Neuronal stem cell (in vitro differentiated cells): Measurements from ENCODE around the gene RAD51B.

Experiments
- DNase-seq: peaks from one replicate; pipeline ENCODE4 v3.0.0-alpha.2; 2013; ENCODE audit warnings: low spot score
- H2AFZ ChIP-seq: one replicate; pipeline ENCODE4 v1.6.1; 2013; ENCODE audit warnings: mild to moderate bottlenecking, low read length, inconsistent platforms
- H2AK5ac ChIP-seq: 2 replicates; pipeline ENCODE4 v1.6.1; 2013; ENCODE audit warnings: low read depth, mild to moderate bottlenecking, inconsistent platforms, low read length, moderate library complexity, mixed read lengths
- H2BK120ac ChIP-seq: 2 replicates; pipeline ENCODE4 v1.6.1; 2013; ENCODE audit warnings: low read depth, mild to moderate bottlenecking, inconsistent platforms, low read length, moderate library complexity, mixed read lengths
- H2BK12ac ChIP-seq: one replicate; pipeline ENCODE4 v1.6.1; 2013; ENCODE audit warnings: low read length, inconsistent platforms
- H2BK15ac ChIP-seq: 2 replicates; pipeline ENCODE4 v1.6.1; 2013; ENCODE audit warnings: mild to moderate bottlenecking, low read length, inconsistent platforms, mixed read lengths
- H2BK5ac ChIP-seq: one replicate; pipeline ENCODE4 v1.6.1; 2013; ENCODE audit warnings: inconsistent platforms, mild to moderate bottlenecking, low read length, moderate library complexity
- H3K14ac ChIP-seq: one replicate; pipeline ENCODE4 v1.6.1; 2013; ENCODE audit warnings: low read length, inconsistent platforms
- H3K18ac ChIP-seq: 2 replicates; pipeline ENCODE4 v1.6.1; 2013; ENCODE audit warnings: low read length, inconsistent platforms
- H3K23ac ChIP-seq: 2 replicates; pipeline ENCODE4 v1.6.1; 2013; ENCODE audit warnings: low read depth, mild to moderate bottlenecking, mixed read lengths, low read length, inconsistent platforms; ENCODE audit not compliant: poor library complexity
- H3K27ac ChIP-seq: replicated peaks from 3 replicates; pipeline ENCODE4 v1.5.1; 2013; ENCODE audit warnings: low read length, inconsistent platforms
- H3K27me3 ChIP-seq, 3 experiments: 2 replicates each; pipeline ENCODE4 v1.6.1; 2013; ENCODE audit warnings: low read length in 3 of 3, mild to moderate bottlenecking in 2 of 3, inconsistent platforms in 1 of 3, low read depth in 1 of 3, mixed read lengths in 1 of 3, moderate library complexity in 1 of 3; ENCODE audit not compliant: control insufficient read depth in 3 of 3, insufficient read depth in 3 of 3
- H3K36me3 ChIP-seq, 2 donors: replicated peaks in 1 of 2; 2 replicates each; pipeline ENCODE4 v1.6.1; 2013; ENCODE audit warnings: low read length in 2 of 2; ENCODE audit not compliant: control insufficient read depth in 2 of 2, insufficient read depth in 2 of 2
- H3K4ac ChIP-seq: 2 replicates; pipeline ENCODE4 v1.6.1; 2013; ENCODE audit warnings: inconsistent platforms, mild to moderate bottlenecking, low read length, moderate library complexity
- H3K4me1 ChIP-seq, 2 donors: 1 replicate in 1 of 2; 2 replicates in 1 of 2; pipeline ENCODE4 v1.6.1; 2013; ENCODE audit warnings: low read length in 2 of 2, low read depth in 1 of 2; ENCODE audit not compliant: control insufficient read depth in 2 of 2, insufficient read depth in 1 of 2
- H3K4me2 ChIP-seq: one replicate; pipeline ENCODE4 v1.6.1; 2013; ENCODE audit warnings: mild to moderate bottlenecking, low read length, inconsistent platforms; ENCODE audit not compliant: insufficient read depth, poor library complexity, severe bottlenecking
- H3K4me3 ChIP-seq, 2 donors: 2 replicates each; pipeline ENCODE4 v1.5.1; 2013; ENCODE audit warnings: low read length in 2 of 2, mild to moderate bottlenecking in 2 of 2, inconsistent platforms in 1 of 2, moderate library complexity in 1 of 2
- H3K79me1 ChIP-seq: one replicate; pipeline ENCODE4 v1.6.1; 2013; ENCODE audit warnings: low read depth, mild to moderate bottlenecking, inconsistent platforms, low read length, moderate library complexity
- H3K9ac ChIP-seq: one replicate; pipeline ENCODE4 v1.6.1; 2013; ENCODE audit warnings: mild to moderate bottlenecking, low read depth, low read length, inconsistent platforms; ENCODE audit not compliant: poor library complexity
- H3K9me3 ChIP-seq, 2 donors: replicated peaks in 1 of 2; 2 replicates each; pipeline versions ENCODE3 to v1.6.1; 2013; ENCODE audit warnings: low read length in 2 of 2, mild to moderate bottlenecking in 2 of 2, inconsistent platforms in 1 of 2, low read depth in 1 of 2, mixed read lengths in 1 of 2, moderate library complexity in 1 of 2; ENCODE audit not compliant: control insufficient read depth in 2 of 2, insufficient read depth in 1 of 2
- H4K8ac ChIP-seq: one replicate; pipeline ENCODE4 v1.6.1; 2013; ENCODE audit warnings: low read depth, mild to moderate bottlenecking, inconsistent platforms, low read length, moderate library complexity
- H4K91ac ChIP-seq: one replicate; pipeline ENCODE4 v1.6.1; 2013; ENCODE audit warnings: low read length, low read depth, mild to moderate bottlenecking, inconsistent platforms; ENCODE audit not compliant: poor library complexity
- WGBS, 2 donors: extraction: QIAGEN DNeasy Blood & Tissue Kit; methylation state at CpG; one replicate each; pipeline ENCODE4 v1.1.7; 2013; ENCODE audit warnings: missing lambda C conversion rate in 2 of 2, mixed read lengths in 1 of 2; ENCODE audit not compliant: insufficient read length in 2 of 2, insufficient replicate concordance in 1 of 2; ENCODE audit errors: extremely low coverage in 2 of 2; 5-methylcytosine and 5-hydroxymethylcytosine counted together

RAD51B gene

DNA sequence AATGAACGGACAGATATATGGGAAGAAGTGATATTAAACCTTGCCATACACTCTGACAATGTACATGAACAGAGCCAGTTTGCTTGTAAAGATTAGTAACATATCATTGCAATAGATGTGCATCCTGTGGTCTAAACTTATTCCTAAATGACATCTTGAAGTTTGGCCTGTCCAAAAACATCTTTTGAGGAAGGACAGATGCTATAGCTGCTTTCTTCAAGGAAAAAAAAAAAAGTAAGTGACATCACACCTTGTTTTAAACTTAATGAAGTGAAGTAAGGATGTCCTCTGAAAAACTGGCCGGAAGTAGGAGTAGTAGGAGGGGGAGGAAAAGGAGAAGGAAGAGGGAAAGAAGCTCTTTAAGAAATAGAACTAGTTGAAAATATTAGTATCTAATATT lies 132.8 kb downstream of the RAD51B start:
- no peaks in the 10 kb centered on the region for H3K36me3 ChIP-seq
- H4K91ac ChIP-seq: no peak overlapping the region
- no peak overlapping the region for H2BK15ac ChIP-seq
- H3K9ac ChIP-seq: no peak overlapping the region
- no peak overlapping the region for H3K18ac ChIP-seq
- no peak overlapping the region for H3K4me3 ChIP-seq
- H3K4ac ChIP-seq: no peak overlapping the region
- no CpG with 5 or more reads among the region's 2 CpGs for WGBS, 2 donors
- H3K23ac ChIP-seq: no peak overlapping the region
- H2BK120ac ChIP-seq: no peak overlapping the region
- no peaks in the 10 kb centered on the region for H3K27me3 ChIP-seq
- H3K14ac ChIP-seq: no peak overlapping the region
- H3K27ac ChIP-seq: no peak overlapping the region
- peaks cover 0 to 14% of the 10 kb centered on the region in 2 donors for H3K9me3 ChIP-seq
- H3K79me1 ChIP-seq: peaks cover 1% of the 10 kb centered on the region
- no peak overlapping the region for H2BK12ac ChIP-seq
- no peak overlapping the region for H3K4me2 ChIP-seq
- H3K4me1 ChIP-seq: no peaks in the 10 kb centered on the region
- no peak overlapping the region for H2AK5ac ChIP-seq
- no peak overlapping the region for H2BK5ac ChIP-seq
- H4K8ac ChIP-seq: no peak overlapping the region
- DNase-seq: no peak
- H2AFZ ChIP-seq: no peak overlapping the region

DNA sequence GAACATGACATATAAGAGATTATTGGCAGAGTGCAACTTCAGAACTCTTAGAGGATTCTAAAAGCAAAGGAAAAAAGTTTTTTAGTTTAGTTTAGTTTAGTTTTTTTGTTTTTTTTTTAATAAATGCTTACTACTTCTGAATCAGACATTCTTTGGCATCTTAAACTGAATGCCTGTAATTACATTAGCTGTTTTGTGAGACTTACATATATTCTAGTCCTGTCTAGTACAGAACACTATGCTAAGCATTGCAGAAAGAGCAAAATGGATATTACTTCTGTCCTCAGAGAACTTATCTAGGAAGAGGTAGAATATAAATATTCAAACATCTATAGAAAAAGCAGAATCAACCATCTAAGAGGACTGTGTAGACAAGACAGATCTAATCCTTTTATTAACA lies 133.2 kb downstream of the RAD51B start:
- Histone ChIP-seq H3K27me3 (no peaks in the 10 kb centered on the region), H3K9ac (no peak overlapping the region), H2AK5ac (no peak overlapping the region), H3K9me3 (peaks cover 0 to 14% of the 10 kb centered on the region in 2 donors), H2BK12ac (no peak overlapping the region), H4K91ac (no peak overlapping the region), H3K14ac (no peak overlapping the region), H3K18ac (no peak overlapping the region), H3K27ac (no peak overlapping the region), H2BK5ac (no peak overlapping the region), H3K4me1 (no peaks in the 10 kb centered on the region), H3K4me2 (no peak overlapping the region), H3K4me3 (no peak overlapping the region), H2AFZ (no peak overlapping the region), H3K79me1 (peaks cover 1% of the 10 kb centered on the region), H3K4ac (no peak overlapping the region), H3K36me3 (no peaks in the 10 kb centered on the region), H2BK15ac (no peak overlapping the region), H4K8ac (no peak overlapping the region), H2BK120ac (no peak overlapping the region), H3K23ac (no peak overlapping the region)
- no peak for DNase-seq

DNA sequence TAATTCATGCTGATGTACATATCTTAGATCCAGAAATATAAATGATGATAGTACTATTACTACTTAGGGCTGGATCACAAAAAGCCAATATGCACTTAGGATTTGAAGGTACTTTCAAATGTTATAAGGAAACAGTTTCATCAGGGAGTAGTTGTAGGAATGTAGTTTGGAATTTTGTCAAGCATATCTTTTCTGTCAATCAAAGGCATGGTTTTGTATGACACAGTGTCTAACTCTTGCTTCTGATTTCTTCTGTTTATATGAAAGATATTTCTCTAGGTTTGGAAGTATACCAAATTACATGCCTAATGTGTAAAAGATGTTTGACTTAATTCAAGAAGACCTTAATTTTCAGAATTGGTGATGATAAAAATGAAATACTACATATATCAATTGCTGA lies 135.7 kb downstream of the RAD51B start:
- Histone ChIP-seq H3K27ac (no peak overlapping the region), H3K4me1 (no peaks in the 10 kb centered on the region), H3K4me3 (no peak overlapping the region), H2BK5ac (no peak overlapping the region), H3K9ac (no peak overlapping the region), H3K4ac (no peak overlapping the region), H3K18ac (no peak overlapping the region), H2AFZ (no peak overlapping the region), H2BK120ac (no peak overlapping the region), H3K23ac (no peak overlapping the region), H3K79me1 (peaks cover 1% of the 10 kb centered on the region), H4K91ac (no peak overlapping the region), H2BK12ac (no peak overlapping the region), H3K36me3 (no peaks in the 10 kb centered on the region), H3K4me2 (no peak overlapping the region), H2AK5ac (no peak overlapping the region), H3K9me3 (peaks cover 0 to 3% of the 10 kb centered on the region in 2 donors), H4K8ac (no peak overlapping the region), H3K27me3 (no peaks in the 10 kb centered on the region), H3K14ac (no peak overlapping the region), H2BK15ac (no peak overlapping the region)
- no peak for DNase-seq

DNA sequence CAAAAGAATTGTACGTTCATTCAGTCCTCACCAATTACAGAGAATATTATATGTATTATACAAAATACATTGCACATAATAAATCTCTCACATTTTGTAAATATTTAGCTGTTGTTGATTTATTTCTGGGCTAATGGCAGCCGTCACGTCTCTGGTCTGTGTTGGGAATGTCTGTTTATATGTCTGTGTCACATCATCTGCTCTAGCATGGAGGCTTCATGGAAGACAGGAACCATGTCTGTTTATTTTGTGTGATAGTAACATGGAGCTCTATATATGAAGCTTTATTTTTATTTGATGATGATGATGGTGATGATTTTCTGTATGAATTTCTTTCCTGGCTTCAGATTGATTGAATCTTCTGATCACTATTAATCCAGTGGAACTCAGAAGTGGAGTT lies 138.4 kb downstream of the RAD51B start:
- Histone ChIP-seq H3K4me2 (no peak overlapping the region), H3K27ac (no peak overlapping the region), H2BK5ac (no peak overlapping the region), H2AFZ (no peak overlapping the region), H2AK5ac (no peak overlapping the region), H3K23ac (no peak overlapping the region), H4K91ac (no peak overlapping the region), H3K4me1 (no peaks in the 10 kb centered on the region), H3K14ac (no peak overlapping the region), H3K18ac (no peak overlapping the region), H2BK15ac (no peak overlapping the region), H3K9ac (no peak overlapping the region), H2BK120ac (no peak overlapping the region), H3K36me3 (no peaks in the 10 kb centered on the region), H3K4me3 (no peak overlapping the region), H3K27me3 (no peaks in the 10 kb centered on the region), H3K4ac (no peak overlapping the region), H4K8ac (no peak overlapping the region), H3K9me3 (no peaks in the 10 kb centered on the region), H3K79me1 (peaks cover 1% of the 10 kb centered on the region), H2BK12ac (no peak overlapping the region)
- no CpG with 5 or more reads among the region's 3 CpGs for WGBS, 2 donors
- no peak for DNase-seq
